ENCODE results near the gene REXO5.
"Not testable (repeated sequence)": the region's sequence is repeated elsewhere in the genome, so short reads cannot be mapped to it uniquely, and the experiment has no call there.

REXO5 gene

DNA sequence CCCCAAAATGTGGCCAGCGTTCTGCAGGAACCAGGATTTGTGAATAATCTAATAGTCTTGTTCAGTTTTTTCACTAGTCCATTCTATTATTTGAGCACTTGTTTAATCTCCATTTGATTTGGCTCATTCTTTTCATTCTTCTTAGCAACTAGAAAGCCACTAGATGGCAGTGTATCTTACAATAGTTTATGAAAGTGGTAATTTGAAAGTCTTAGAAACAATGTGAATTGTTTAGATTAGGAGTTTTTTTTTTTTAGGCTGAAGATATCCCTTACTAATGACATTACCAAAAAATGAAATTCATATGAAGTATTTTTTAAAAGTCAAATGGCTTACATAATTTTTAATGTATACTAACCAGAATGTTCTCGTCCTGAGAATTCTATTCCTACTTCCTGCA, 6.7 kb upstream of the REXO5 start:
- DNase-seq (ENCODE audit: low read depth in 1 of 2, low spot score in 1 of 2): no peak

DNA sequence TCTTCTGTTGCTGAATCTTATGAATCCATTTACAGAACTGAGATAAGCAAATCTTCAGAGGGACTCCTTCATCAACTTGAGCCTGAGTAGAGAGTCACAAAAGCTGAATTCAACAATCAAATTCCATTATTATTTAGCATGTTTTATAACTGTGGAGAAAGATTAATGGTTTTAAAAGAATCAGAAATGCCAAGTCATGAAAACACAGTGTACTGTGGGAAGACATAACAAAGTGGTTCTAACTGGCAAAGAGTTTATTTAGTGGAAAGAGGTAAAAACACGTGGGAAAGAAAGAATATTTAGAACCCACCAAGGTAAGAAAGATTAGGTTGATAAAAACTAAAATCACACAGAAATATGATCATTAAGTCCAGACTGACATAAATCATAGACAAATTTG, 5.0 kb upstream of the REXO5 start:
- DNase-seq (ENCODE audit: low read depth in 1 of 2, low spot score in 1 of 2): no peak

DNA sequence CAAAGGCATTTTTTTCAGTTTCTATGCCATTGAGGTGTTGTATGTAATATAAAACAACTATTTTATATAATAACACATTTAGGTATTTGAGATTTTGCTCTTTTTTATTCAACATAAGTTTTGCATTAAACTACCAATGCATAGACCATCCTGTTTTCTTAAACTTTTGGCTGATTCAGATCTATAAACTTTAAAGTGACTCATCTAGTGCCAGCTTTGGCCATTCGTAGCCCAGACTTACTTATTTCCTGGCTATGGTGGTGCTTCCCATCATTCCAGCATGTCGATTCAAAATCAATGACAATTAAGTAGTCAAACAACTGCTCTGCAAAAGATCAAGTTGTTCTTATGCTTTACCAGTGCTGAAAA, 3.2 kb upstream of the REXO5 start:
- DNase-seq (ENCODE audit: low read depth in 1 of 2, low spot score in 1 of 2): no peak

DNA sequence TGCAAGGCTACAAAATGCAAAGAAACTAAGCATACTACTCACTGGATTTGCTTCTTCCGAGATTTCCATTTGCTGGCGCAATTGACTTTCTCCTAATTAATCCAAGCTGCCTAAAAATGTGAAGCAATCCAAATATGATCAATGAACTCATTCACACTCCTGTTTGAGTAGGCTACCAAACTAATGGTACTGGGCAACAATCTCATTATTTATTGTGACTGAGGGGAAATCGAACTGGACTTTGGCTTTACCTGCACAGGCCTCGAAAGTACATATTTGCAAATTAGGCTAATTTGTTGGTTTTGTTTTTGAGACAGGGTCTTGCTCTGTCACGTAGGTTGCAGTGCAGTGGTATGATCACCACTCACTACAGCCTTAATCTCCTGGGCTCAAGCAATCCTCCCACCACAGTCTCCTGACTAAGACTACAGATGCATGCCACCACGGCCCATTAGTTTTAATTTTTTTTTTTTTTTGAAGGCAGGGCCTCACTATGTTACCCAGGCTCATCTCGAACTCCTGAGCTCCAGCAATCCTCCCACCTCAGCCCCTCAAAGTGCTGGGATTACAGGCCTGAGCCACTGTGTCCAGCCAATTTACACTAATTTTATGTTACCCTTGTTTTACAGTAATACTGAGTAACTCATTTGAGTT, 2.6 kb upstream of the REXO5 start:
- no peak for DNase-seq (ENCODE audit: low read depth in 1 of 2, low spot score in 1 of 2)

DNA sequence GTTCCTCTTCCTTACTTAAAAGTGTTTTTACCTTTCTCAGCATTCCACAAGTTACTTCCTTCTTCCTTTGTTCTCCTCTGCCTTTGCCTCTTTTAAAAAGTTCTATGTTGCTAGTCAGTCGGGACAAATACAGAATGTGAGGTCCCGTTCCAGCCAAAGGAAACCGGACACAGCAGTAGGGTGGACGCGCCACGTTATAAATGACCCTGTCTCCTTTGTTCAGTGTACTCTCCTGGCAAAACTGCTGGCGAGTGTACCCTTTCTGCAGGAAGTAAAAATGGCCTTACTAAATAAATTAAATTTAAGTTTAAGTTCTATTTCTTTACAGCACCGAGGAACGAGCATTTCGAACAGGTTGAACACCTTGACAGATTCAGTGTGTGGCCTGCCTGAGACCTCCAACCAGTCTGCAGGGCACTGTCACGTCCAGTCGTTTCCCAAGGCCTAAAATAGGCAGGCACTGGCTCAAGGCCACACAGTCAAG, 601 bp upstream of the REXO5 start:
- DNase-seq (ENCODE audit: low read depth in 1 of 2, low spot score in 1 of 2): not testable (repeated sequence)

DNA sequence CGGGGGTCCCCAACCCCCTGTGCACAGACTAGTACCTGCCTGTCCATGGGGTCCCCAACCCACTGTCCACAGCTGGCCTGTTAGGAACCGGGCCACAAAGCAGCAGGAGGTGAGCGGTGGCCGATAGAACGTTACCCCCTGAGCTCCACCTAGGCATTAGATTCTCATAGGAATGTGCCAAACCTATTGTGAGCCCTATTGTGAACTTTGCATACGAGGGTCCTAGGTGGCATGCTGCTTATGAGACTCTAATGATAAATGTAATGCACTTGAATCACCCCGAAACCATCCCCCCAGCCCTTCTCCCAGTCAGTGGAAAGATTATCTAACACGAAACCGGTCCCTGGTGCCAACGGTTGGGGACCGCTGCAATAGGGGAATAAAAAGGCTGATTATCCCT, 1.5 kb downstream of the REXO5 start:
- DNase-seq (ENCODE audit: low read depth in 1 of 2, low spot score in 1 of 2): no peak

DNA sequence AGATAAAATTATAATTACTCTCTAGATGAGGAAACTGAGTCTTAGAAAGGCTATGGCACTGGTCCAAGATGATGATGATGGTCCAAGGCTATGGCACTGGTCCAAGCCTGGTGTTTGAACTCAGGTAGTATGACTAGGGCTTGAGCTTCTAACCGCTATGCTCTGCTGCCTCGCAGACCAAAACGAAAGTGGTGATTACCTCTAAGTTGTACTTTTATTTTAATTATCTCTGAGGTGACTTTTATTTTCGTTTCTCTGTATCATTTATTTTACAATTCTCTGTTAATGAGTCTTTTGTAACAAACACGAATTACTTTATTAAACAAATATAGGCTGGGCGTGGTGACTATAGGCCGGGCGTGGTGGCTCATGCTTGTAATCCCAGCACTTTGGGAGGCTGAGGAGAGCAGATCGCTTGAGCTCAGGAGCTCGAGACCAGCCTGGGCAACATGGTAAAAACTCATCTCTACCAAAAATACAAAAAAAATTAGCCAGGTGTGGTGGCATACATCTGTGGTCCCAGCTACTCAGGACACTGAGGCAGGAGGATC, 5.6 kb downstream of the REXO5 start:
- no peak for DNase-seq (ENCODE audit: low read depth in 1 of 2, low spot score in 1 of 2)

DNA sequence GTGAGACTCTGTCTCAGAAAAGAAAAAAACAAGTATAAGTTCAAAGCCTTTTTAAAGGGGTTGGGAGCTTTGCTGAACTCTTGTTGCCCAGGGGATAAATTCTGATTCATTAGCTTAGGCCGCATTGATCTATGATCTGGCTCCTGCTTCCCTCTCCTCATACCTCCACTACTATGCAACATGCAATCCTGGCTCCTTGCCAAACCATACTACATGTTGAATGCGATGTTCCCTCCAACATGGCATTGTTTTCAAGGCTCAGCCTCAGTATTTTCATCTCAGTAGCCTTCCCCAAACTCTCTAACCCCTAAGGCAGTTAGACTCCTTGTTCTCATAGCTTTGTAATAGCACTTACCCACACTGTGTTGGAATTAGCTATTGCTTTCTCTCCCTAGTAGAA, 6.2 kb downstream of the REXO5 start:
- no peak for DNase-seq (ENCODE audit: low read depth in 1 of 2, low spot score in 1 of 2)

DNA sequence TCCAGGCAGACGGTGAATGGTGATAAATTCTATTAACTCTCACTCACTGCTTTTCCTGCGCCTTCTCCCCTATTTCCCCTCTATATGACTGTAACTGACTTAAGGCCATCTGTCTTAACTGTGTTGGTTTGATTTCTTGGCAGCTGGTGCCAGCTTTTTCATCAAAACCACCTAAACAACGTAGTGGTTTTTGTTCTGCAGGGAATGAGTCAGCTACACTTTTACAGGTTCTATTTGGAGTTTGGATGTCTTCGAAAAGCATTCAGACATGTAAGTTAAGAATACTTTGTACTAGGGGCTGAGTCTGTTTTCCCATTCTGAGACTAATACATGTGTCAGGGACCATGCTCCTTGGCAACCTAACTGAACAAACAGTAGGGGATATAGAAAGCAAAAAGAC, 8.5 kb downstream of the REXO5 start:
- DNase-seq (ENCODE audit: low read depth in 1 of 2, low spot score in 1 of 2): no peak

DNA sequence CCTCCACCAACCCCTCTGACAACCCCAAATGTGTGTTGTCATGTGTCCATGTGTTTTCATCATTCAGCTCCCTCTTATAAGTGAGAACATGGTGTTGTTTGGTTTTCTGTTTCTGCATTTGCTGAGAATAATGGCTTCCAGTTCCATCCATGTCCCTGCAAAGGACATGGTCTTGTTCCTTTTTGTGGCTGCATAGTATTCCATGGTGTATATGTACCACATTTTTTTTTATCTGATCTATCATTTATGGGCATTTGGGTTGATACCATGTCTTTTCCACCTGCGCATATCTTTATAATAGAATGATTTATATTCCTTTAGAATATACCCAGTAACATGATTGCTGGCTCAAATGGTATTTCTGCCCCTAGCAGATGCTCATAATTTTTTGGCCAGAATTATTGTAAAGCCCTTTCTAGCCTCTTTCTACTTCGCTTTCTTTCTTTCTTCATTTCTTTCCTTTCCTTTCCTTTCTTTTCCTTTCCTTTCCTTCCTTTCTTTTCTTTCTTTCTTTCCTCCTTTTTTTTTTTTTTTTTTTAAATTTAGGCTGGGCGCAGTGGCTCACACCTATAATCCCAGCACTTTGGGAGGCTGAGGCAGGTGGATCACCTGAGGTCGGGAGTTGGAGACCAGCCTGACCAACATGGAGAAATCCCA, 12.7 kb downstream of the REXO5 start:
- DNase-seq (ENCODE audit: low read depth in 1 of 2, low spot score in 1 of 2): no peak

DNA sequence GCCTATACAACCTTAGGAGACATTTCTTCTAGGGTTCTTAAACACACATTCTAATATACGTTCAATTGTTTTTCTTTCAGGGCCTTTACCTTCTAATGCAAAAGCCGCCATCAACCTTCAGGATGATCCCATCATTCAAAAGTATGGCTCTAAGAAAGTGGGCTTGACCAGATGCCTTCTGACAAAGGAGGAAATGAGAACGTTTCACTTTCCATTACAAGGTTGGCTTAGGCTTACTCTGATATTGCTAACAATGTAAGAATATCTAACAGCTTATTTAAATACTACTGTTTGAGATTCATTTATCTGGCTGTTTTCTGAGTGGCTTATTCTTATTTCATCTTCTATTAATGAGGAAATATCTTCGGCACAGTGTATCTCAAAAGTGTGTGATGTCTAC, 15.4 kb downstream of the REXO5 start:
- no peak for DNase-seq (ENCODE audit: low read depth in 1 of 2, low spot score in 1 of 2)

DNA sequence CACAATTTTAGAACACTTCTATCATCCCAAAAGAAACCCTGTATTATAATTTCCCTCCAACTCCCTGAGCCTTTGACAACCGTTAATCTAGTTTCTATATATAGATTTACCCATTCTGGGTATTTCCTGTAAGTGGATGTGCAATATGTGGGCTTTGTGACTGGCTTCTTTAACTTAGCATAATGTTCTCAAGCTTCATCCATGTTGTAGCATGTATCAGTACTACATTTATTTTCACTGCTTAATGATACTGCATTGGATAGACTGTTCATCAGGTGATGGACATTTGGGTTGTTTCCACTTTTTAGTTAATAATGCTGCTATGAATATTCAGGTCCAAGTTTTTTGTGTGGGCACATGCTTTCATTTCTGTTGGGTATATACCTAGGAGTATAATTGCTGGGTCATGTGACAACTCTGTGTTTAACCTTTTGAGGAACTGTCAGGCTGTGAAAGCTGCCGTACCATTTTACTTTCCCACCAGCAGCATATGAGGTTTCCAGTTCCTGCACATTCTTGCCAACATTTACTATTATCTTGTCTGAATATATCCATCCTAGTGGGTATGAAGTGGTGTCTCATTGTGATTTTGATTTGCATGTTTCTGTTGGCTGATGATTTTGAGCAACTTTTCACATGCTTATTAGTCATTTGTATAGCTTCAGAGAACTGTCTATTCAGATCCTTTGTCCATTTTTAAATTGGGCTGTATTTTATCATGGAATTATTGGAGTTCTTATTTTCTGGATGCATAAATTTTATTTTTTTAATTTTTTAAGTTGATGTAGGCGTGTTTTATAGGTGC, 16.4 kb downstream of the REXO5 start:
- no peak for DNase-seq (ENCODE audit: low read depth in 1 of 2, low spot score in 1 of 2)

DNA sequence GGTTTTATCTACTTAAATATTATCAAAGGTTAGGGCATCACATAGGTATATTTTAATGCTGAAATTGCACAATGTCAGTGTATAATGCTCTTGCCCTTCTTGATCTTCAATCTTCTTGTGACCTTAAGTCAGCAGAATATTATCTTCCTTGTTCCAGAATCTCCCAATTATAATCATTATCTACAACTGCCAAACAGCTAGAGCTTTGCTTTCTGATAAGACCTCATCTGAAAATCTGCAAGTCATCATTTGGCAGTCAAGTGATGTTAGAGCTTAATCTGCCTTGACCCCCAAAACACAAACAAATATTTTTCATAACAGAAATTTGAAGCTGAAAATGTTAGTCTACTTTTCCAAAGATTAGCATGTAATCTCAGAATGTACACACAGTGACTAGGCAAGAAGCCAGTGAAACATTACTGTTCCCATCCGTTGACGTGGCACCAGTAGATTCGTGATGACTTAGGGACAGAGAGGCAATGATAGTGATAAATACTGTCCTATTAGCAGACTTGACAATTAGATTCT, 19.8 kb downstream of the REXO5 start:
- no peak for DNase-seq (ENCODE audit: low read depth in 1 of 2, low spot score in 1 of 2)

DNA sequence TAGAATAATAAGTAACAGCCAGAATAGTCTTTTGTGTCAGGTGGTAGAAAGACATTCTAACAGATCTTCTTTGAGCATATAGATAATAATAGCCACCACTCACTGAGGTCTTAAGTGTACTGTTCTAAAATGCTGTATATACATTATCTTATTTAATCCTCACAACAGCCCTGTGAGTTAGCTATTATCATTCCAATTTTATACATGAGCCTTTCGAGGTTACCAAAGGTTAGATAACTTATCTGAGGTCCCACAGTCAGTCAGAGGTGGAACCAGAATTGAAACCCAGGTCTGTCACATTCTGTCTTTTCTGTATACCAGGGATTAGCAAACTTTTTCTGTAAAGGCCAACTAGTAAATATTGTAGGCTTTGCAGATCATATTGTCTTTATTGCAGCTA, 23.2 kb downstream of the REXO5 start:
- DNase-seq (ENCODE audit: low read depth in 1 of 2, low spot score in 1 of 2): no peak

DNA sequence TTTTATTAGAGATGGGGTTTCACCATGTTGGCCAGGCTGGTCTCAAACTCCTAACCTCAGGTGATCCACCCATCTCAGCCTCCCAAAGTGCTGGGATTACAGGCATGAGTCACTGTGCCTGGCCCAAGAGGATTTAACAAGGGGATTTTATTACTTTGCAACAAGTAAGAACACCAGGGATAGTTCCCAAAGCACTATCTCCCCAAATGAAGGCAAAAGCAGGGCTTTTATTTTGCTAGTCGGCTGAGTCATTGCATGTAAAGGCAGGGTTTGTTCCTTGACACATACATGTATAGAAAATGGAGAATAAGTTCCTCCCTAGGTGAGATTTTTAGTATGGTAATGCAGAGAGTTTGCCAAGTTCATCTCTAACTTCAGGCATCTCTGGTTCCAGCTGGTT, 24.0 kb downstream of the REXO5 start:
- DNase-seq (ENCODE audit: low read depth in 1 of 2, low spot score in 1 of 2): no peak

DNA sequence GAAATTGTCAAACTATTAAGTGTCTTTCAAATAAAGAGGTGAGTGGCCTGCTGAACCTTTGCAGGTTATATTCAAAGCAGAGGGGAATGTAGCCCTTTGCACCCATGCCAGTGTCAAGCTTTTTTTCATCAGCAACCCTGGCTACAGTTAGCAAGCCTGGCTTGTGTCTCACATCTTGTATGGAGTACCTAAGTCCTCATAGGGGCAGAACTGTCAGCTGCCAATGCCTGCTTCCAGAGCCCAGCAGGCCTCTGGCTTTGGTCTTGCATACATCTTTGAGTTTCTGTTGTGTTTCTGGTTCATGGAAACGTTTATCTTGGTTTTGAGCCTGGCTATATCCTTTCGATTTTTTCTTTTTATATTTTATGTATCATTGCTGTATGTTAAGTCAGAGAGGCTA, 26.8 kb downstream of the REXO5 start:
- no peak for DNase-seq (ENCODE audit: low read depth in 1 of 2, low spot score in 1 of 2)

DNA sequence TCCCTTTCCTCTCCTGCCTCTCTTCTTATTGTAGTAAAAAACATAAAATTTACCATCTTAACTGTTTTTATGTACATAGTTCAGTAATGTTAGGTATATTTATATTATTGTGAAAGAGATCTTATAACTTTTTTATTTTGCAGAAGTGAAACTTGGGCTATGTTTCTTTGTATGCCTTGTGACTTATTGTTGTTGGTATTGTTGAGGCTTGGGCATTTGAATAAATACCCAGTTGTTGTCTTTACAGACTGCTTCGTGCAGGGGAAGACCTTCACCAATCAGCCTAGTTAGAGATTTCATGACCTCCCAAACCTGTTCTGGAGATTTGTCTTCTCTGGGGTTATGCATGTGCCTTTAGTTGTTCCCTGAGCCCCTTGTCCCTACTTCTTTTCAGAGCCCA, 31.9 kb downstream of the REXO5 start:
- DNase-seq (ENCODE audit: low read depth in 1 of 2, low spot score in 1 of 2): no peak

DNA sequence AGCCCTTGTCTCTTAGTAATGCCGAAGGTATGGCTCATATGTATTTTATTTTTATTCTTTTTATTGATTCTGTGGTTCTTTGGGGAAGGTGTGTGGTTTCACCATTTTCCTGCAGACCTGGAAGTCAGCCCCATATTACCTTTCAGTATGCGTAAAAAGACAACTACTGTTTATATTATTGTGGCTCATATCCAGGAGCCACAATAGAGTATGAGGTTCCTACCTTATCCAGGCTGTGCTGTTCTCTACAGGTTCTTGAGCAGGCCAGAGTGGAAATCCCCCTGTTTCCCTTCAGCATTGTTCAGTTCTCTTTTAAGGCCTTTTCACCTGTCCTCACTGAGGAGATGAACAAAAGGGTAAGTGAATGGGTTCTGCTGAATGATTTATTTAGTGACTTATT, 33.2 kb downstream of the REXO5 start:
- no peak for DNase-seq (ENCODE audit: low read depth in 1 of 2, low spot score in 1 of 2)

DNA sequence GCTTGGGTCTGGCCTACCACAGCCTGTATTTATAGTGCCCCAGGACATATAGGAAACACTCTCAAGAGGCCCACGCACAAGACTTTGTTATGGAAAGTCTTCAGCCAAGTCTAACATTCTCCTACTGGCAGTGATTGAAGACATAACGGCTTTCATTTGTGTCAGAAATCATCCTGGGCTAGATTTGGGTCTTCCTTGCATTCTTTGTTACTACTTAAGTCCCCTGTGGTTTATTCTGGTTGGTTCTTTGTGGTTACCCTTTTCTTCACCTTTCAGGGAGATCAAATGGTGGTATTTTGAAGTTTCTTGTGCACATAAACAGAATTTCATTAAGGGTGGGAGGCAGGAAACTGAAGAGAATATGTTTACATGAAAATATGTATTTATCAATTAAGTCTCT, 37.7 kb downstream of the REXO5 start:
- no peak for DNase-seq (ENCODE audit: low read depth in 1 of 2, low spot score in 1 of 2)

DNA sequence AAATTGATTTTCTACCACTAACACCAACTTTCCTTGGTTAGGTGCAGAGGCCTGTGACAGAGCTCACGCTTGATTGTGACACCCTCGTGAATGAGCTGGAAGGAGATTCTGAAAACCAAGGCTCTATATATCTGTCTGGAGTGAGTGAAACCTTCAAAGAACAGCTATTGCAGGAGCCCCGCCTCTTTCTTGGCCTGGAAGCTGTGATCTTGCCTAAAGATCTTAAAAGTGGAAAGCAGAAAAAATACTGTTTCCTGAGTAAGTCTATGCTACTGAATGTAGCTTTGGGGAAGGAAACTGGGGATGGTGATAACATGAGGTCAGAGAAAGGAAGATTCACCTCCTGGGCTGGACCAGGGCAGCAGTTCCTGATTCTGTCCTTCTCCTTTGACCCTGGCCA, 38.3 kb downstream of the REXO5 start:
- DNase-seq (ENCODE audit: low read depth in 1 of 2, low spot score in 1 of 2): no peak

DNA sequence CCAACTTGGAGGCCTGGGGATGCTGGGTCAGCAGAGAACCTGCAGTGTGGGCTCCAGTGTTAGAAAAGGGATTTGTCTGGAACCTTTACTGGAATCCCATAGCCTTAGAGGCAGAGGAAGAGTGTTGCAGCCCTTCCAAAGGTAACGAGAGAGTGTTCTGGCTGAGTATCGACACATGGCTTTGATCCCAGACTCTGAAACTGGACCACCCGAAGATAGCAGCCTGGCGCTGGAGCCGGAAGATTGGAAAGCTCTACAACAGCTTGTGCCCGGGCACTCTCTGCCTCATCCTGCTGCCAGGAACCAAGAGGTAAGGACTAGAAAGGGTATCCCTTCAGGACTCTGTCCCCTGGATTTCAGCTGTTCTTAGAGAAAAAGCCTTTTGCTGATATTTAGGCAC, 39.7 kb downstream of the REXO5 start:
- no peak for DNase-seq (ENCODE audit: low read depth in 1 of 2, low spot score in 1 of 2)

DNA sequence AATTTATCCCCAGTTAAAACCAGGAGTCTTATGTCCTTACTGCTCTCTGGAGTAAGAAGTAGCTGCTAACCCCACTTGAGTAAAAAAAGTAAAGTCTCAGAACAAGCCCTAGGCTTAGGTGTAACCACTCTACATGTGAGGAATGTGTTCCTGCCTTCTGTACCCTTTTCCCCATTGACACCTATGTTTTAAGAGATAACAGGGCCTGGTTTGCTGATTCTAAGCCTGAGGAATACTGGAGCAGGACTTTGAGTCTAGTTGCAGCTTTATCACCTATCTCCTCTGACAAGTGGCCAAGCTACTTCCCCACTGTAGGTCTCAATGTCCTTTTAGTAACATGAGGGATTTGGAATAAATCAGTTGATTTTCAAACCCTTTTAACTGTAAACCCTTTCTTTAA, 40.2 kb downstream of the REXO5 start:
- no peak for DNase-seq (ENCODE audit: low read depth in 1 of 2, low spot score in 1 of 2)
